HL-60 (cell line): ENCODE data around the gene PCNP.

Experiments
- GABPA ChIP-seq: IDR thresholded peaks from 2 replicates; pipeline ENCODE4 v1.6.1; 2012; ENCODE audit warnings: low read depth
- POLR2AphosphoS5 ChIP-seq: IDR thresholded peaks from 2 replicates; pipeline ENCODE4 v1.6.1; 2012; ENCODE audit warnings: low read depth
- TF ChIP-seq, protein P1 (sequence below): IDR thresholded peaks from one replicate; pipeline ENCODE4 v1.5.1; 2011; ENCODE audit warnings: low read length, control low read depth, inconsistent platforms; ENCODE audit not compliant: insufficient read depth
- TF ChIP-seq, protein P2 (sequence below): IDR thresholded peaks from 2 replicates; pipeline ENCODE4 v1.6.1; 2012; ENCODE audit warnings: low read depth; ENCODE audit not compliant: insufficient replicate concordance

- TF ChIP-seq, protein P1, sequence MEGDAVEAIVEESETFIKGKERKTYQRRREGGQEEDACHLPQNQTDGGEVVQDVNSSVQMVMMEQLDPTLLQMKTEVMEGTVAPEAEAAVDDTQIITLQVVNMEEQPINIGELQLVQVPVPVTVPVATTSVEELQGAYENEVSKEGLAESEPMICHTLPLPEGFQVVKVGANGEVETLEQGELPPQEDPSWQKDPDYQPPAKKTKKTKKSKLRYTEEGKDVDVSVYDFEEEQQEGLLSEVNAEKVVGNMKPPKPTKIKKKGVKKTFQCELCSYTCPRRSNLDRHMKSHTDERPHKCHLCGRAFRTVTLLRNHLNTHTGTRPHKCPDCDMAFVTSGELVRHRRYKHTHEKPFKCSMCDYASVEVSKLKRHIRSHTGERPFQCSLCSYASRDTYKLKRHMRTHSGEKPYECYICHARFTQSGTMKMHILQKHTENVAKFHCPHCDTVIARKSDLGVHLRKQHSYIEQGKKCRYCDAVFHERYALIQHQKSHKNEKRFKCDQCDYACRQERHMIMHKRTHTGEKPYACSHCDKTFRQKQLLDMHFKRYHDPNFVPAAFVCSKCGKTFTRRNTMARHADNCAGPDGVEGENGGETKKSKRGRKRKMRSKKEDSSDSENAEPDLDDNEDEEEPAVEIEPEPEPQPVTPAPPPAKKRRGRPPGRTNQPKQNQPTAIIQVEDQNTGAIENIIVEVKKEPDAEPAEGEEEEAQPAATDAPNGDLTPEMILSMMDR, result no peak
- TF ChIP-seq, protein P2, sequence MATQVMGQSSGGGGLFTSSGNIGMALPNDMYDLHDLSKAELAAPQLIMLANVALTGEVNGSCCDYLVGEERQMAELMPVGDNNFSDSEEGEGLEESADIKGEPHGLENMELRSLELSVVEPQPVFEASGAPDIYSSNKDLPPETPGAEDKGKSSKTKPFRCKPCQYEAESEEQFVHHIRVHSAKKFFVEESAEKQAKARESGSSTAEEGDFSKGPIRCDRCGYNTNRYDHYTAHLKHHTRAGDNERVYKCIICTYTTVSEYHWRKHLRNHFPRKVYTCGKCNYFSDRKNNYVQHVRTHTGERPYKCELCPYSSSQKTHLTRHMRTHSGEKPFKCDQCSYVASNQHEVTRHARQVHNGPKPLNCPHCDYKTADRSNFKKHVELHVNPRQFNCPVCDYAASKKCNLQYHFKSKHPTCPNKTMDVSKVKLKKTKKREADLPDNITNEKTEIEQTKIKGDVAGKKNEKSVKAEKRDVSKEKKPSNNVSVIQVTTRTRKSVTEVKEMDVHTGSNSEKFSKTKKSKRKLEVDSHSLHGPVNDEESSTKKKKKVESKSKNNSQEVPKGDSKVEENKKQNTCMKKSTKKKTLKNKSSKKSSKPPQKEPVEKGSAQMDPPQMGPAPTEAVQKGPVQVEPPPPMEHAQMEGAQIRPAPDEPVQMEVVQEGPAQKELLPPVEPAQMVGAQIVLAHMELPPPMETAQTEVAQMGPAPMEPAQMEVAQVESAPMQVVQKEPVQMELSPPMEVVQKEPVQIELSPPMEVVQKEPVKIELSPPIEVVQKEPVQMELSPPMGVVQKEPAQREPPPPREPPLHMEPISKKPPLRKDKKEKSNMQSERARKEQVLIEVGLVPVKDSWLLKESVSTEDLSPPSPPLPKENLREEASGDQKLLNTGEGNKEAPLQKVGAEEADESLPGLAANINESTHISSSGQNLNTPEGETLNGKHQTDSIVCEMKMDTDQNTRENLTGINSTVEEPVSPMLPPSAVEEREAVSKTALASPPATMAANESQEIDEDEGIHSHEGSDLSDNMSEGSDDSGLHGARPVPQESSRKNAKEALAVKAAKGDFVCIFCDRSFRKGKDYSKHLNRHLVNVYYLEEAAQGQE, result no peak
- TF ChIP-seq POLR2AphosphoS5 (no peak), GABPA (no peak)
Measured at GRCh38 chr3:101567528-101568317, 6.3 kb upstream of the PCNP start.
